WTC11 (cell line): Measurements from ENCODE around the gene MMAB.

ENCODE experiments used
- E2F1 ChIP-seq: sonication (generic); formaldehyde crosslinking; IDR thresholded peaks from 2 replicates; pipeline ENCODE4 v1.8.0; 2022; ENCODE audit warnings: mild to moderate bottlenecking, missing genetic modification reagents
- TF ChIP-seq, protein P1 (sequence below): fragments of 200-600 bp; IDR thresholded peaks from 2 replicates; pipeline ENCODE4 v1.8.0; 2022; ENCODE audit warnings: antibody characterized with exemption

DNA sequence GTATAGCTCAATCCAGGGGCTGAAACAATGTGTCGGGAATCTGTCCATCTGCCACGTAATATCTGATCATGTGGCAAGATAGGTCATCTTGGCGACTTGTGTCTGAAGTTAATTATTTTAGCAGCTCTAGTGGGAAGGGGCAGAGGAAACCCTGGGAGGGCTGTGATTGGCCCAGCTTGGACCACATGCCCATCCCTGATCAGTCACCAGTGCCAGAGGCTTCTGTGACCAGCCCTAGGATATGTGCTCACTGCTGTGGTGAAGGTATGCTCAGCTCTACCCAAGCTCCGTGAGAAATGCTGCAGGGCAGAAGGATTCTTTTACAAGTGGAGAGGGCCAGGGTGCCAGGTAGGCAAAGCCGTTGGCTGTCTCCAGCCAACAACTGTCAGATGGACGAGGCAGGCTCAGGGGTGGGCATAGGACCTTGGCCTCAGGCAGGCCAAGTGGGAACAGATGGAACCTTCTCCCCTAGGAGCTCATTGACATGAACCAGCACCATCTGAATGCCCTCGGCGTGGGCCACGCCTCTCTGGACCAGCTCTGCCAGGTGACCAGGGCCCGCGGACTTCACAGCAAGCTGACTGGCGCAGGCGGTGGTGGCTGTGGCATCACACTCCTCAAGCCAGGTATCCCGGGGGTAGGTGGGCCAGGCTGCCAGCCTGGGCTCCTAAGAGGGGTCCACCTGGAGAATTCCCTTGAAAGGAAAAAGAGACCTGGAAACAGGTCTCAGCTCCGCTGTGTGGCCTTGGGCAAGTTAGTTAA is 21.4 kb upstream of the MMAB start:
- no peak for TF ChIP-seq E2F1 (CRISPR knock-in tag)
- TF ChIP-seq, protein P1, sequence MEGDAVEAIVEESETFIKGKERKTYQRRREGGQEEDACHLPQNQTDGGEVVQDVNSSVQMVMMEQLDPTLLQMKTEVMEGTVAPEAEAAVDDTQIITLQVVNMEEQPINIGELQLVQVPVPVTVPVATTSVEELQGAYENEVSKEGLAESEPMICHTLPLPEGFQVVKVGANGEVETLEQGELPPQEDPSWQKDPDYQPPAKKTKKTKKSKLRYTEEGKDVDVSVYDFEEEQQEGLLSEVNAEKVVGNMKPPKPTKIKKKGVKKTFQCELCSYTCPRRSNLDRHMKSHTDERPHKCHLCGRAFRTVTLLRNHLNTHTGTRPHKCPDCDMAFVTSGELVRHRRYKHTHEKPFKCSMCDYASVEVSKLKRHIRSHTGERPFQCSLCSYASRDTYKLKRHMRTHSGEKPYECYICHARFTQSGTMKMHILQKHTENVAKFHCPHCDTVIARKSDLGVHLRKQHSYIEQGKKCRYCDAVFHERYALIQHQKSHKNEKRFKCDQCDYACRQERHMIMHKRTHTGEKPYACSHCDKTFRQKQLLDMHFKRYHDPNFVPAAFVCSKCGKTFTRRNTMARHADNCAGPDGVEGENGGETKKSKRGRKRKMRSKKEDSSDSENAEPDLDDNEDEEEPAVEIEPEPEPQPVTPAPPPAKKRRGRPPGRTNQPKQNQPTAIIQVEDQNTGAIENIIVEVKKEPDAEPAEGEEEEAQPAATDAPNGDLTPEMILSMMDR: no peak
